Measurements from ENCODE around the gene METTL24.

The METTL24 gene

GRCh38 chr6:110357298-110357663, 868 bp downstream of the METTL24 start:
- TF ChIP-seq GABPA (IDR thresholded peaks at IDR 0.05; ENCODE audit: low read depth) (no peak), POLR2AphosphoS5 (IDR thresholded peaks at IDR 0.05; ENCODE audit: low read depth) (no peak), REST (IDR thresholded peaks at IDR 0.05; ENCODE audit: insufficient replicate concordance, low read depth) (no peak), SPI1 (IDR thresholded peaks at IDR 0.05; ENCODE audit: borderline replicate concordance, low read depth) (no peak), CTCF (IDR thresholded peaks at IDR 0.05; ENCODE audit: insufficient read depth, low read length) (no peak)
- DNase-seq (ENCODE audit: low read depth in 1 of 2, low spot score in 1 of 2) = no peak
- Histone ChIP-seq H3K27me3 (ENCODE audit: insufficient read depth, poor library complexity, severe bottlenecking) (peaks cover 38% of the 10 kb centered on the region), H3K4me3 (replicated peaks; ENCODE audit: insufficient read depth, low read length) (no peak overlapping the region; the same call in 1 of the 2 replicates), H3K27ac (replicated peaks) (no peak overlapping the region)

GRCh38 chr6:110356778-110357177, 1.4 kb downstream of the METTL24 start:
- DNase-seq (ENCODE audit: low read depth in 1 of 2, low spot score in 1 of 2) = no peak
- H3K27me3 ChIP-seq (ENCODE audit: insufficient read depth, poor library complexity, severe bottlenecking) = peaks cover 36% of the 10 kb centered on the region
- no peak for TF ChIP-seq SPI1 (IDR thresholded peaks at IDR 0.05; ENCODE audit: borderline replicate concordance, low read depth)
- no peak for TF ChIP-seq POLR2AphosphoS5 (IDR thresholded peaks at IDR 0.05; ENCODE audit: low read depth)
- TF ChIP-seq REST (IDR thresholded peaks at IDR 0.05; ENCODE audit: insufficient replicate concordance, low read depth) = no peak
- TF ChIP-seq CTCF (IDR thresholded peaks at IDR 0.05; ENCODE audit: insufficient read depth, low read length) = no peak
- TF ChIP-seq GABPA (IDR thresholded peaks at IDR 0.05; ENCODE audit: low read depth) = no peak
- no peak overlapping the region for H3K27ac ChIP-seq (replicated peaks)
- H3K4me3 ChIP-seq (replicated peaks; ENCODE audit: insufficient read depth, low read length) = no peak overlapping the region

GRCh38 chr6:110355727-110356126, 2.4 kb downstream of the METTL24 start:
- peaks cover 34% of the 10 kb centered on the region for H3K27me3 ChIP-seq (ENCODE audit: insufficient read depth, poor library complexity, severe bottlenecking)
- TF ChIP-seq REST (IDR thresholded peaks at IDR 0.05; ENCODE audit: insufficient replicate concordance, low read depth) (no peak), GABPA (IDR thresholded peaks at IDR 0.05; ENCODE audit: low read depth) (no peak), POLR2AphosphoS5 (IDR thresholded peaks at IDR 0.05; ENCODE audit: low read depth) (no peak), CTCF (IDR thresholded peaks at IDR 0.05; ENCODE audit: insufficient read depth, low read length) (no peak), SPI1 (IDR thresholded peaks at IDR 0.05; ENCODE audit: borderline replicate concordance, low read depth) (no peak)
- DNase-seq (ENCODE audit: low read depth in 1 of 2, low spot score in 1 of 2) = no peak
- no peak overlapping the region for H3K4me3 ChIP-seq (replicated peaks; ENCODE audit: insufficient read depth, low read length)
- no peak overlapping the region for H3K27ac ChIP-seq (replicated peaks)
